Calu3 (cell line): ENCODE data around the gene RBM39. TPM values are rescaled to one million over a fixed set of nuclear protein-coding genes. Genes with fewer than 3 reads are reported as not detected.
"Not testable (repeated sequence)": the region's sequence is repeated elsewhere in the genome, so short reads cannot be mapped to it uniquely, and the experiment has no call there.

ENCODE experiments used
- Bru-seq: library from RNA; stranded (reverse); fragments of 400-500 nt; gene quantifications from one replicate; lab custom pipeline; 2021; lab: Mats Ljungman, UMichigan
- BruChase-seq, 2 experiments: library from RNA; stranded (reverse); fragments of 400-500 nt; gene quantifications; one replicate each; lab custom pipeline; 2021; lab: Mats Ljungman, UMichigan
- BruUV-seq: library from RNA; stranded (reverse); fragments of 400-500 nt; replicated peaks from 2 replicates; lab custom pipeline; 2021; lab: Mats Ljungman, UMichigan
- CTCF ChIA-PET: fragments of 300-600 bp; sonication (Branson Sonifier 250); formaldehyde crosslinking; loops from one replicate; lab custom pipeline; 2022; ENCODE audit warnings: antibody characterized with exemption; lab: Charles Lee
- DNase-seq: peaks from one replicate; pipeline ENCODE4 v3.0.0; 2022
- H3K27ac Mint-ChIP-seq: one replicate; pipeline ENCODE4 v1.8.0; 2022; ENCODE audit warnings: mixed read lengths; ENCODE audit not compliant: unreplicated experiment
- H3K27me3 Mint-ChIP-seq: one replicate; pipeline ENCODE4 v1.8.0; 2022; ENCODE audit warnings: mixed read lengths; ENCODE audit not compliant: unreplicated experiment
- H3K36me3 Mint-ChIP-seq: one replicate; pipeline ENCODE4 v1.8.0; 2022; ENCODE audit warnings: mild to moderate bottlenecking, moderate library complexity, mixed read lengths; ENCODE audit not compliant: insufficient read depth, unreplicated experiment
- H3K4me1 Mint-ChIP-seq: one replicate; pipeline ENCODE4 v1.8.0; 2022; ENCODE audit warnings: mild to moderate bottlenecking, low read depth, mixed read lengths; ENCODE audit not compliant: unreplicated experiment
- H3K4me3 Mint-ChIP-seq: one replicate; pipeline ENCODE4 v1.8.0; 2022; ENCODE audit warnings: mild to moderate bottlenecking, low read depth, moderate library complexity, mixed read lengths; ENCODE audit not compliant: unreplicated experiment
- H3K9me3 Mint-ChIP-seq: one replicate; pipeline ENCODE4 v1.8.0; 2022; ENCODE audit warnings: low read depth, mixed read lengths; ENCODE audit not compliant: unreplicated experiment
- intact Hi-C: fragments of 100-400 bp; cut with micrococcal nuclease; formaldehyde crosslinking; loops from one replicate; pipeline ENCODE4 v1.10.0; 2022; ENCODE audit not compliant: unreplicated experiment
- long read RNA-seq: library from polyadenylated mRNA; stranded (forward); transcript quantifications from one replicate; pipeline ENCODE4 v2.0.0, GENCODE V29; 2022
- total RNA-seq: library from RNA; stranded (reverse); gene quantifications from 2 replicates; pipeline ENCODE4 v1.2.3, GENCODE V29; 2022
- TF ChIP-seq, protein P1 (sequence below): fragments of 200-600 bp; IDR thresholded peaks from one replicate; pipeline ENCODE4 v1.8.0; 2022; ENCODE audit warnings: antibody characterized with exemption; ENCODE audit not compliant: unreplicated experiment

The RBM39 gene
- total RNA-seq (422 and 479 TPM in 2 replicates), Bru-seq, nascent RNA (percentile 100 among the genes with signal in this experiment), BruChase-seq, experiment 1, labeled RNA remaining after a 6-hour chase (percentile 99 among the genes with signal in this experiment), BruChase-seq, experiment 2, labeled RNA remaining after a 2-hour chase (percentile 99 among the genes with signal in this experiment)
- long read RNA-seq, full-length matches to known transcripts: 166 of 267 reads
- long read RNA-seq, partial matches to known transcripts: 32 of 267 reads
- long read RNA-seq, other reads (novel, unspliced or antisense): 69 of 267 reads

DNA sequence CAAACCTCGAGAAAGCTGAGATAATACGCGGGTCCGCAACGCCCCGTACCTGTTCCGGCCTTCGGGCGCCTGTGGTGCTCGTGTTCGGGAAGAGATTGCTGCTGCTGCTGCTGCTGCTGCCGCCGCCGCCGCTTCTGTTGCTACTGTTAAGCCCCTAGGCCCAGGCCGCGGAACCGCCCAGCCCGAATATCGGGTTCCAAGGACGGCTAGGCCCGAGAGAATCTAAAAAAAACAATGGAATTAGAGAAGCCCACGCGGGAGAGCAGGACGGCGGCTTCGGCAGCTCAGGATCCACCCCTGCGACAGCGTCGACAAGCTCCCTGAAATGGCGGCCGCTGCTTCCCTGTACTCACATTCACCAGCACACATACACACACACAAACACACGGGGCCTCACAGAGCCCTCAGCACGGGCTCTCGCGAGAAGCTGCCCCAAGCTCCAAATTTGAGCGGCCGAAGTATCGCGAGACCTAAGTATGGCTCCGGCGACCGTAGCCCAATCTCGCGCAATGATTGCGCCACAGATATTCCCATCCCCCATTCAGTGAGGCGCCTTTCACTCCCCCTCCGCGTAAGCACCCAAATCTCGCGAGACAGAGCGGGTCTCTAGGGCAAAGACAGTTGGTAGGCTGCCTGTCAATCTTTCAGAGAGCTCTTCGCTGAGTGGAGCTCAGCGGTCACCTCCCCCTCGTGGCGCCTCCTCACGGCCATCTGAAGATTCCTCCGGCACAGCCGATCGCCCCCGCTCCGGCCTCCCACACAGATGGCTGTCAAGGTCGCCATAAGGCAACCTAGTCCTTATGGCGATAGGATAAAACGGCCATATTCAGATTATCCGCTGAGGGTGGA lies at the start of gene RBM39:
Gene RBM39 (minus strand): TSS at position 369 of the 849 bp plus-strand sequence. CDS start 1,386 bp downstream, outside the sequence.
- peaks cover 63% of the 10 kb centered on the region for H3K36me3 Mint-ChIP-seq
- peak within 1 kb of the TSS; percentile 100 for H3K27ac Mint-ChIP-seq
- peaks cover 35% of the 10 kb centered on the region for H3K4me1 Mint-ChIP-seq
- intact Hi-C loops: loop anchor here (2.0 kb wide), 3 partner anchors 27 to 143 kb away; partner anchors contain the start of genes CPNE1 and RBM12
- H3K4me3 Mint-ChIP-seq: peak within 1 kb of the TSS; percentile 80
- DNase-seq: peak; percentile 100
- no peaks in the 10 kb centered on the region for H3K27me3 Mint-ChIP-seq
- BruUV-seq: no TSS peak
- TF ChIP-seq, protein P1, sequence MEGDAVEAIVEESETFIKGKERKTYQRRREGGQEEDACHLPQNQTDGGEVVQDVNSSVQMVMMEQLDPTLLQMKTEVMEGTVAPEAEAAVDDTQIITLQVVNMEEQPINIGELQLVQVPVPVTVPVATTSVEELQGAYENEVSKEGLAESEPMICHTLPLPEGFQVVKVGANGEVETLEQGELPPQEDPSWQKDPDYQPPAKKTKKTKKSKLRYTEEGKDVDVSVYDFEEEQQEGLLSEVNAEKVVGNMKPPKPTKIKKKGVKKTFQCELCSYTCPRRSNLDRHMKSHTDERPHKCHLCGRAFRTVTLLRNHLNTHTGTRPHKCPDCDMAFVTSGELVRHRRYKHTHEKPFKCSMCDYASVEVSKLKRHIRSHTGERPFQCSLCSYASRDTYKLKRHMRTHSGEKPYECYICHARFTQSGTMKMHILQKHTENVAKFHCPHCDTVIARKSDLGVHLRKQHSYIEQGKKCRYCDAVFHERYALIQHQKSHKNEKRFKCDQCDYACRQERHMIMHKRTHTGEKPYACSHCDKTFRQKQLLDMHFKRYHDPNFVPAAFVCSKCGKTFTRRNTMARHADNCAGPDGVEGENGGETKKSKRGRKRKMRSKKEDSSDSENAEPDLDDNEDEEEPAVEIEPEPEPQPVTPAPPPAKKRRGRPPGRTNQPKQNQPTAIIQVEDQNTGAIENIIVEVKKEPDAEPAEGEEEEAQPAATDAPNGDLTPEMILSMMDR: peak; percentile 52
- no peaks in the 10 kb centered on the region for H3K9me3 Mint-ChIP-seq
- CTCF ChIA-PET: interaction anchor here (0.5 to 1.8 kb wide), 21 partner anchors 9 to 1133 kb away, joined by 3 to 13 read pairs (median 3); partner anchors contain the start of genes ERGIC3, NFS1, PHF20 and ROMO1

DNA sequence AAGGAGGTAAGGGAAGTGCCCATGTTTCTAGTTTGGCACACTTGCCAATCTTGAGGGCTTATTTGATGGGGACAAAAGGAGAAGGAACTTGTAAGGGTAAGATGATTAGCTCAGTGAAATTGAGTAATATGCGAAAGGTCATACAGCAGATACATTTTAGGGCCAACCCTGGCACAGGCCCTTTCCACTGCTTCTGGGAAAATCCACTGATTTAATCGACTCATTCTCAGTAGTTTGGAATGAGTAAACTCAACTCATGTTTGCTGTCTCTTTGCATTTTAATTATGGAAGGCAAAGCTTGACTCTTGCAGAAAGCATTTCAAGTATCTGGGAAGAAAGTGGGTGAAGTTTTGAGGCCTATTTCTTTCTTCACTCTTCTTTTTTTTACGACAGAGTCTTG lies 49.8 kb upstream of the RBM39 start:
- no peak overlapping the region for H3K4me3 Mint-ChIP-seq
- H3K27ac Mint-ChIP-seq: no peak overlapping the region
- TF ChIP-seq, protein P1: no peak
- peaks cover 5% of the 10 kb centered on the region for H3K36me3 Mint-ChIP-seq
- H3K4me1 Mint-ChIP-seq: no peaks in the 10 kb centered on the region
- no peaks in the 10 kb centered on the region for H3K9me3 Mint-ChIP-seq
- BruUV-seq: no TSS peak
- no peak for DNase-seq
- H3K27me3 Mint-ChIP-seq: no peaks in the 10 kb centered on the region
- intact Hi-C loops: no loop called here
- CTCF ChIA-PET: no interaction called here

DNA sequence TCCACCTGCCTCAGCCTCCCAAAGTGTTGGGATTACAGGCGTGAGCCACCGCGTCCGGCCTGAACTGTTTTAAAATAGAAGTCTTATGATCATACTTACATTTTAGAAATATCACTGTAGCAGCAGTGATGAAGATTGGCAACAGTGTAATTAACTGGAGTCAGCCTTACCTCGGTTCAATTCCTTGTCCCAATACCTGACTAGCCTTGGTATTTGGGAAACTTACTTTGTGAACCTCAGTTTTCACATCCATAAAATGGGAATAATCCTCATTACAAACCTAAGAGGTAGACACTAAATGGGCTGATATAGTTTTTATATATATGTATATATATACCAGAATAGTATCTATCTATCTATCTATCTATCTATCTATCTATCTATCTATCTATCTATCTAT lies 49.0 kb upstream of the RBM39 start:
- H3K4me1 Mint-ChIP-seq: no peaks in the 10 kb centered on the region
- no TSS peak for BruUV-seq

DNA sequence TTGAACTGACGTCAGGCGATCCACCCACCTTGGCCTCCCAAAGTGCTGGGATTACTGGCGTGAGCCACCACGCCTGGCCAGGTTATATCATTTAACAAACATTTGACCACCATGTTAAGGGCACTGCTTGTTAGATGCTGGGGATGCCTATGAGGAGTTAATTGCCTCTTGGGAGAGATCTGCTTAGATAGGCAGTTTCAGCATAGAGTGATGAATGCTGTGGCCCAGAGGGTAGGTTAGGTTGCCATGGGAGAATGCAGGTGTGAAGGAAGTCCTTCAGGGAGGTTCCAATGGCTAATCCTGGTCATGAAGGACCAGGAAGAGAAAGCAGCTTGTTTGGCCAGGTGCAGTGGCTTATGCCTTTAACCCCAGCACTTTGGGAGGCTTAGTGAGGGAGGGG lies 46.7 kb upstream of the RBM39 start:
- H3K9me3 Mint-ChIP-seq: no peaks in the 10 kb centered on the region
- peaks cover 5% of the 10 kb centered on the region for H3K36me3 Mint-ChIP-seq
- intact Hi-C loops: no loop called here
- no peaks in the 10 kb centered on the region for H3K4me1 Mint-ChIP-seq
- no peak overlapping the region for H3K4me3 Mint-ChIP-seq
- H3K27ac Mint-ChIP-seq: no peak overlapping the region
- H3K27me3 Mint-ChIP-seq: no peaks in the 10 kb centered on the region
- CTCF ChIA-PET: interaction anchor here (0.7 to 1.3 kb wide), 3 partner anchors 10 to 94 kb away, joined by 3 to 8 read pairs (median 5); partner anchors contain the start of gene RBM39
- DNase-seq: no peak
- TF ChIP-seq, protein P1: no peak
- BruUV-seq: no TSS peak

More for the DNA sequence above, 49.0 kb upstream of the RBM39 start:
- DNase-seq: no peak
- no peak overlapping the region for H3K4me3 Mint-ChIP-seq
- intact Hi-C loops: no loop called here
- TF ChIP-seq, protein P1: no peak
- H3K9me3 Mint-ChIP-seq: no peaks in the 10 kb centered on the region
- peaks cover 5% of the 10 kb centered on the region for H3K36me3 Mint-ChIP-seq
- no peak overlapping the region for H3K27ac Mint-ChIP-seq
- CTCF ChIA-PET: no interaction called here
- no peaks in the 10 kb centered on the region for H3K27me3 Mint-ChIP-seq

DNA sequence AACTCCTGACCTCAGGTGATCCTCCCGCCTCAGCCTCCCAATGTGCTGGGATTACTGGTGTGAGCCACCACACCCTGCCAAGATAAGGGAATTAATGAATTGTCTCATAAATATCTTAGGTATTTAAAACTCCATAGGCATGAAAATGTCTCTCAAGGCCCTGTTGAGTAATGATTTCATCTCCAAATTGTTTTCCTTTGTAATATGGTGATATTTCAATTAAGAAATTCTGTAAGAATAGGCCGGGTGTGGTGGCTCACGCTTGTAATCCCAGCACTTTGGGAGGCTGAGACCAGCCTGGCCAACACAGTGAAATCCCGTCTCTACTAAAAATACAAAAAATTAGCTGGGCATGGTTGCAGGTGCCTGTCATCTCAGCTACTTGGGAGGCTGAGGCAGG lies 43.5 kb upstream of the RBM39 start:
- H3K4me1 Mint-ChIP-seq, BruUV-seq, H3K36me3 Mint-ChIP-seq, H3K27me3 Mint-ChIP-seq, intact Hi-C loops, H3K27ac Mint-ChIP-seq, H3K4me3 Mint-ChIP-seq, DNase-seq, H3K9me3 Mint-ChIP-seq: not testable (repeated sequence)
- CTCF ChIA-PET: interaction anchor here (0.8 kb wide), 1 partner anchor 9 kb away, joined by 4 read pairs; no protein-coding TSS in a partner anchor

DNA sequence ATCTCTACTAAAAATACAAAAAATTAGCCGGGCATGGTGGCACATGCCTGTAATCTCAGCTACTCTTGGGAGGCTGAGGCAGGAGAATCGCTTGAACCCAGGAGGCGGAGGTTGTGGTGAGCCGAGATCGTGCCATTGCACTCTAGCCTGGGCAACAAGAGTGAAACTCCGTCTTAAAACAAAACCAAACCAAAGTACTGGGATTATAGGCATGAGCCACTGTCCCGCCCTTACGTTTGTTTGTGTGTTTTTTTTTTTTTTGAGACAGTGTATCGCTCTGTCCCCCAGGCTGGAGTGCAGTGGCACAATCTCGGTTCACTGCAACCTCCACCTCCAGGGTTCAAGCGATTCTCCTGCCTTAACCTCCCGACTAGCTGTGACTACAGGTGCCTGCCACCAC lies 41.8 kb upstream of the RBM39 start:
- H3K4me3 Mint-ChIP-seq, BruUV-seq, H3K27ac Mint-ChIP-seq, DNase-seq, H3K4me1 Mint-ChIP-seq, H3K27me3 Mint-ChIP-seq, intact Hi-C loops, CTCF ChIA-PET, H3K9me3 Mint-ChIP-seq: not testable (repeated sequence)
- peaks cover 16% of the 10 kb centered on the region for H3K36me3 Mint-ChIP-seq
